HepG2 (cell line): Measurements from ENCODE around the gene ITPR1. TPM values are rescaled to one million over a fixed set of nuclear protein-coding genes. Genes with fewer than 3 reads are reported as not detected.

ENCODE experiments used
- ATAC-seq: fragments of 200-7000 bp; cut with Tn5 transposase; 3 replicates; pipeline ENCODE4 v1.9.1; 2020; ENCODE audit warnings: mild to moderate bottlenecking, moderate library complexity
- BruUV-seq: library from RNA; stranded (reverse); fragments of 400-500 nt; replicated peaks from 2 replicates; lab custom pipeline; 2021; lab: Mats Ljungman, UMichigan
- CTCF ChIA-PET: fragments of 300-600 bp; formaldehyde crosslinking; extraction: SDS; loops from one replicate; lab custom pipeline; 2021; ENCODE audit warnings: low total read pairs, inconsistent platforms, low intra/inter-chr PET ratio; lab: Yijun Ruan, JAX
- POLR2A ChIA-PET: fragments of 350-600 bp; sonication (Branson Sonifier 250); formaldehyde crosslinking; loops from one replicate; lab custom pipeline; 2020; ENCODE audit warnings: antibody characterized with exemption, inconsistent platforms; lab: Yijun Ruan, JAX
- DNase-seq: peaks from one replicate; pipeline ENCODE4 v3.0.0-alpha.2; 2015; ENCODE audit warnings: low spot score
- FAIRE-seq: peaks from 3 replicates; lab custom pipeline; 2011; peaks lifted over from hg19 to GRCh38; lab: Jason Lieb, UNC
- H2AFZ ChIP-seq: one replicate; pipeline ENCODE4 v1.6.1; 2011; ENCODE audit warnings: low read length, inconsistent platforms
- H3K27ac ChIP-seq: fragments of 300-600 bp; 3 replicates; pipeline ENCODE4 v1.8.0; 2011; ENCODE audit warnings: mixed run types, mild to moderate bottlenecking, mixed read lengths, low read length, inconsistent platforms; ENCODE audit not compliant: insufficient read depth; ENCODE audit errors: extremely low read length
- H3K27me3 ChIP-seq, 2 experiments: fragments of 200-600 bp in 1 of 2; 2 replicates in 1 of 2; 3 replicates in 1 of 2; pipeline versions ENCODE4 v1.6.0 to v1.8.0; 2011; ENCODE audit warnings: low read length in 2 of 2, mild to moderate bottlenecking in 2 of 2, moderate library complexity in 2 of 2, inconsistent platforms in 1 of 2; ENCODE audit not compliant: insufficient read depth in 2 of 2, control insufficient read depth in 1 of 2
- H3K36me3 ChIP-seq, 2 experiments: fragments of 200-600 bp in 1 of 2; replicated peaks in 1 of 2; 2 replicates in 1 of 2; 3 replicates in 1 of 2; pipeline versions ENCODE4 v1.5.1 to v1.8.0; 2011; ENCODE audit warnings: low read length in 2 of 2, inconsistent platforms in 1 of 2; ENCODE audit not compliant: insufficient read depth in 2 of 2, control insufficient read depth in 1 of 2
- H3K4me1 ChIP-seq: 2 replicates; pipeline ENCODE4 v1.5.1; 2012; ENCODE audit warnings: low read length, inconsistent platforms; ENCODE audit not compliant: insufficient read depth
- H3K4me2 ChIP-seq: 2 replicates; pipeline ENCODE4 v1.6.0; 2011; ENCODE audit warnings: low read depth, low read length, inconsistent platforms
- H3K4me3 ChIP-seq, 3 experiments: fragments of 200-600 bp in 1 of 3; sonication (generic), shearing (Covaris generic) in 1 of 3; replicated peaks in 1 of 3; 2 replicates each; pipeline ENCODE4 v1.5.1; 2011 to 2016; ENCODE audit warnings: low read length in 3 of 3, inconsistent platforms in 2 of 3, low read depth in 2 of 3, mild to moderate bottlenecking in 2 of 3, control low read depth in 1 of 3, mixed read lengths in 1 of 3; ENCODE audit not compliant: insufficient read depth in 1 of 3
- H3K79me2 ChIP-seq: one replicate; pipeline ENCODE4 v1.6.1; 2011; ENCODE audit warnings: low read length, inconsistent platforms; ENCODE audit not compliant: insufficient read depth
- H3K9ac ChIP-seq: 2 replicates; pipeline ENCODE4 v1.6.0; 2011; ENCODE audit warnings: mild to moderate bottlenecking, low read depth, low read length, inconsistent platforms; ENCODE audit not compliant: insufficient read depth
- H3K9me3 ChIP-seq: 2 replicates; pipeline ENCODE4 v1.5.1; 2012; ENCODE audit warnings: mild to moderate bottlenecking, low read length
- H4K20me1 ChIP-seq: 2 replicates; pipeline ENCODE4 v1.6.0; 2011; ENCODE audit warnings: inconsistent platforms, mild to moderate bottlenecking, low read length, moderate library complexity; ENCODE audit not compliant: insufficient read depth
- CENPBD1 ChIP-seq: sonication (generic); formaldehyde crosslinking; IDR thresholded peaks from 2 replicates; pipeline ENCODE4 v1.8.0; 2022; ENCODE audit warnings: missing genetic modification reagents, low read depth, mild to moderate bottlenecking, borderline replicate concordance
- FOXC1 ChIP-seq: sonication (generic); formaldehyde crosslinking; IDR thresholded peaks from 2 replicates; pipeline ENCODE4 v1.8.0; 2022; ENCODE audit warnings: mild to moderate bottlenecking, missing genetic modification reagents, borderline replicate concordance
- GZF1 ChIP-seq: sonication (generic); formaldehyde crosslinking; IDR thresholded peaks from 2 replicates; pipeline ENCODE4 v1.5.1; 2020; ENCODE audit warnings: mild to moderate bottlenecking, missing genetic modification reagents
- HNRNPK ChIP-seq: fragments of 200-400 bp; formaldehyde crosslinking; IDR thresholded peaks from 2 replicates; pipeline ENCODE4 v1.6.1; 2018; ENCODE audit warnings: low read length, low read depth, moderate library complexity, mild to moderate bottlenecking; ENCODE audit not compliant: poor library complexity, severe bottlenecking
- MAX ChIP-seq: IDR thresholded peaks from 2 replicates; pipeline ENCODE4 v1.6.1; 2012; ENCODE audit warnings: inconsistent platforms
- YY1 ChIP-seq: IDR thresholded peaks from 2 replicates; pipeline ENCODE4 v1.6.1; 2011; ENCODE audit warnings: low read length, low read depth, moderate library complexity, mild to moderate bottlenecking; ENCODE audit not compliant: insufficient read depth, insufficient replicate concordance
- ZNF205 ChIP-seq: IDR thresholded peaks from 2 replicates; pipeline ENCODE4 v1.6.1; 2018; ENCODE audit warnings: missing biosample characterization, missing genetic modification reagents
- ZNF530 ChIP-seq: sonication (generic); formaldehyde crosslinking; IDR thresholded peaks from 2 replicates; pipeline ENCODE4 v1.5.0; 2020; ENCODE audit warnings: low read depth, mild to moderate bottlenecking, missing genetic modification reagents
- ZNF556 ChIP-seq: sonication (generic); formaldehyde crosslinking; IDR thresholded peaks from 2 replicates; pipeline ENCODE4 v1.4.0; 2020; ENCODE audit warnings: mild to moderate bottlenecking, missing genetic modification reagents, borderline replicate concordance
- WGBS: methylation state at CpG from one replicate; pipeline ENCODE4 v1.1.6; 2017; ENCODE audit warnings: low lambda C conversion rate; 5-methylcytosine and 5-hydroxymethylcytosine counted together
- in situ Hi-C: cut with HindIII; loops from 2 replicates; pipeline ENCODE4 v1.10.0; 2017; ENCODE audit warnings: low pct_unique_long_range_greater_than_20kb; ENCODE audit not compliant: extremely low pct_ligation_motif_present
- intact Hi-C: fragments of 100-400 bp; cut with micrococcal nuclease; formaldehyde crosslinking; loops from one replicate; pipeline ENCODE4 v1.10.0; 2022; ENCODE audit not compliant: unreplicated experiment
- polyA plus RNA-seq, 8 experiments: library from polyadenylated mRNA; depleted of rRNA in 3 of 8; stranded (reverse) in 7 of 8; unstranded in 1 of 8; fragments of >200 nt; fragmentation: Illumina TruSeq in 4 of 8; extraction: Trizol in 4 of 8; gene quantifications; 2 replicates each; pipeline versions ENCODE4 v1.2.1 to v1.2.3, GENCODE V29; 2011 to 2016; ENCODE audit warnings: low read depth in 4 of 8, missing spikeins in 1 of 8, mixed read lengths in 1 of 8; ENCODE audit not compliant: insufficient read depth in 1 of 8
- total RNA-seq, 5 experiments: library from RNA; depleted of rRNA; stranded (reverse); fragments of >200 nt; fragmentation: Illumina TruSeq; extraction: Trizol; gene quantifications; 2 replicates each; pipeline ENCODE4 v1.2.3, GENCODE V29; 2016; ENCODE audit warnings: low read depth in 1 of 5
- TF ChIP-seq, protein P1 (sequence below): sonication (generic); formaldehyde crosslinking; IDR thresholded peaks from 2 replicates; pipeline ENCODE4 v1.5.0; 2020; ENCODE audit warnings: mild to moderate bottlenecking, missing genetic modification reagents, borderline replicate concordance

The ITPR1 gene
- total and polyA plus RNA-seq, 2 of the 13 experiments (the other 11 are each of a cell fraction or from before 2014, with no cell fraction given), result 10.0 to 11.4 TPM

GRCh38 chr3:4643904-4644547 lies 150.9 kb downstream of the ITPR1 start (continued):
- no peak for TF ChIP-seq ZNF530 (CRISPR knock-in tag)

- no peak overlapping the region for H3K4me2 ChIP-seq
- in situ Hi-C loops (no loop called here), intact Hi-C loops (no loop called here)
- no peak overlapping the region for H3K4me3 ChIP-seq
- no peak overlapping the region for H3K27ac ChIP-seq
- 94% methylated on average over 3 of the region's 3 CpGs for WGBS
- no peaks in the 10 kb centered on the region for H3K9me3 ChIP-seq
- CTCF ChIA-PET, result no interaction called here
- no peak for FAIRE-seq
- DNase-seq, result no peak
- no TSS peak for BruUV-seq
- no peaks in the 10 kb centered on the region for H4K20me1 ChIP-seq
- peaks cover 2 to 24% of the 10 kb centered on the region in 2 experiments; a peak in 4 of 5 replicates for H3K36me3 ChIP-seq
- no peak for ATAC-seq
- no peaks in the 10 kb centered on the region for H3K4me1 ChIP-seq
- H3K27me3 ChIP-seq, result no peaks in the 10 kb centered on the region
- TF ChIP-seq HNRNPK, result no peak
- no peak for TF ChIP-seq MAX
- TF ChIP-seq FOXC1 (CRISPR knock-in tag), result no peak
- TF ChIP-seq YY1, result no peak
- no peak for TF ChIP-seq GZF1 (CRISPR knock-in tag)
- no peaks in the 10 kb centered on the region for H3K79me2 ChIP-seq
- H3K9ac ChIP-seq, result no peak overlapping the region
- POLR2A ChIA-PET, result no interaction called here
- H2AFZ ChIP-seq, result no peak overlapping the region
These were observed 151.8 kb downstream of the ITPR1 start for GRCh38 chr3:4644951-4645350.

GRCh38 chr3:4645468-4645867 lies 152.3 kb downstream of the ITPR1 start:
- H3K4me3 ChIP-seq, result no peak overlapping the region
- TF ChIP-seq ZNF556 (CRISPR knock-in tag) (no peak), ZNF205 (CRISPR knock-in tag) (no peak), CENPBD1 (CRISPR knock-in tag) (no peak)
- TF ChIP-seq, protein P1, sequence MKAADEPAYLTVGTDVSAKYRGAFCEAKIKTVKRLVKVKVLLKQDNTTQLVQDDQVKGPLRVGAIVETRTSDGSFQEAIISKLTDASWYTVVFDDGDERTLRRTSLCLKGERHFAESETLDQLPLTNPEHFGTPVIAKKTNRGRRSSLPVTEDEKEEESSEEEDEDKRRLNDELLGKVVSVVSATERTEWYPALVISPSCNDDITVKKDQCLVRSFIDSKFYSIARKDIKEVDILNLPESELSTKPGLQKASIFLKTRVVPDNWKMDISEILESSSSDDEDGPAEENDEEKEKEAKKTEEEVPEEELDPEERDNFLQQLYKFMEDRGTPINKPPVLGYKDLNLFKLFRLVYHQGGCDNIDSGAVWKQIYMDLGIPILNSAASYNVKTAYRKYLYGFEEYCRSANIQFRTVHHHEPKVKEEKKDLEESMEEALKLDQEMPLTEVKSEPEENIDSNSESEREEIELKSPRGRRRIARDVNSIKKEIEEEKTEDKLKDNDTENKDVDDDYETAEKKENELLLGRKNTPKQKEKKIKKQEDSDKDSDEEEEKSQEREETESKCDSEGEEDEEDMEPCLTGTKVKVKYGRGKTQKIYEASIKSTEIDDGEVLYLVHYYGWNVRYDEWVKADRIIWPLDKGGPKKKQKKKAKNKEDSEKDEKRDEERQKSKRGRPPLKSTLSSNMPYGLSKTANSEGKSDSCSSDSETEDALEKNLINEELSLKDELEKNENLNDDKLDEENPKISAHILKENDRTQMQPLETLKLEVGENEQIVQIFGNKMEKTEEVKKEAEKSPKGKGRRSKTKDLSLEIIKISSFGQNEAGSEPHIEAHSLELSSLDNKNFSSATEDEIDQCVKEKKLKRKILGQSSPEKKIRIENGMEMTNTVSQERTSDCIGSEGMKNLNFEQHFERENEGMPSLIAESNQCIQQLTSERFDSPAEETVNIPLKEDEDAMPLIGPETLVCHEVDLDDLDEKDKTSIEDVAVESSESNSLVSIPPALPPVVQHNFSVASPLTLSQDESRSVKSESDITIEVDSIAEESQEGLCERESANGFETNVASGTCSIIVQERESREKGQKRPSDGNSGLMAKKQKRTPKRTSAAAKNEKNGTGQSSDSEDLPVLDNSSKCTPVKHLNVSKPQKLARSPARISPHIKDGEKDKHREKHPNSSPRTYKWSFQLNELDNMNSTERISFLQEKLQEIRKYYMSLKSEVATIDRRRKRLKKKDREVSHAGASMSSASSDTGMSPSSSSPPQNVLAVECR (CRISPR knock-in tag), result no peak
- TF ChIP-seq, all 625 proteins: peak for 0
- ATAC-seq, result no peak
- Histone ChIP-seq H3K4me2 (no peak overlapping the region), H3K9me3 (no peaks in the 10 kb centered on the region), H3K9ac (no peak overlapping the region), H3K79me2 (no peaks in the 10 kb centered on the region), H4K20me1 (no peaks in the 10 kb centered on the region), H3K4me1 (no peaks in the 10 kb centered on the region), H2AFZ (no peak overlapping the region), H3K36me3 (peaks cover 2 to 24% of the 10 kb centered on the region in 2 experiments; a peak in 4 of 5 replicates), H3K27ac (no peak overlapping the region), H3K27me3 (no peaks in the 10 kb centered on the region)
- FAIRE-seq, result no peak
- intact Hi-C loops (no loop called here), in situ Hi-C loops (no loop called here)
- no TSS peak for BruUV-seq
- 97% methylated on average over 6 of the region's 6 CpGs for WGBS
- no peak for DNase-seq
- CTCF ChIA-PET, result no interaction called here
- POLR2A ChIA-PET, result no interaction called here
